ENCODE results near the gene CLIC4. TPM values are rescaled to one million over a fixed set of nuclear protein-coding genes. Genes with fewer than 3 reads are reported as not detected.

Gene CLIC4
- total and polyA plus RNA-seq, 9 of the 15 experiments (the other 6 are each of a cell fraction or from before 2014, with no cell fraction given): 16.0 to 67.5 (median 38.4) TPM

DNA sequence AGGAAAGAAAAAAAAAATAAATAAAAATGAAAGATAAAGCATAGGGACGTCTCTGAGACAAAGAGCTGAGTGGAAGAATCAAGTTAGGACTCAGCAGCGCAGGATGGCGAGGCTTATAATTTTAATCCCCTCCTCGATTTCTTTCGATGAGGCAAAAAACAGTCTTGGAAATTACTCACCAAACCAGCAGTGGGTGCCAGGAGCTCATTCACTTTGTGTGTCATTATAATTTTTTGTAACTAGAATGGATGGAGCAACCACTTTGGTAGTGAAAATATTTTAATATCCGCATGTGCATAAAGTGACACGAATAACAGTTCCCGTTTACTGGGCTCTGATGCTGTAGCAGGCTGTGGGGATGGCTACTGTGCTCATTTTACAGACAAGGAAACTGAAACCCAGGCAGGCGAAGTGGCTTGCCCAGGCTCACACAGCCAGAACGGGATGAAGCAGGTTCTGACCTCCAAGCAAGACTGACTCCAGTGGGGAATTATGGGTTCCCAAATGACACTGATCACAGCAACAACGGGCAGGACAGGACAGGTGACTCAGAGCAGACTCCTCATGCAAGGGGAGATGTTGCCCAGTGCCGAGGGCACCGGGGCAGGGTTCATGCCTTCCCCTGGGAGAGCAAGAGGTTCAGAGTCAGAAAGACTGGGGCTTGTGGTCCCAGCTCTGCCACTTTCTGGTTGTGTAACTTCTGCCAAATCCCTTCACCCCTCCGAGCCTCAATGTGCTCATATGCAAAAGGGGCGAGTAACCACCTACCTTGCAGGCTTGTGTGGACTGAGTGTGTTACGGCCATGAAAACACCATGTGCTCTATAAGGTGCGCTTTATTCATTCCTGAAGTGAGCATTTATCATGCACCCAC, 121.2 kb downstream of the CLIC4 start:
- POLR2A ChIA-PET: no interaction called here
- Histone ChIP-seq H3K4me1 (replicated peaks in 1 of 2; ENCODE audit: control insufficient read depth in 2 of 2, insufficient read depth in 2 of 2, low read length in 2 of 2) (peaks cover 0 to 3% of the 10 kb centered on the region in 2 experiments; a peak in 1 of 5 replicates), H3K9ac (ENCODE audit: insufficient read depth in 1 of 2, low read depth in 2 of 2, low read length in 2 of 2) (no peak overlapping the region), H3K27ac (ENCODE audit: extremely low read depth, low read depth, low read length) (no peak overlapping the region), H4K20me1 (replicated peaks; ENCODE audit: control insufficient read depth, insufficient read depth, low read length) (peaks cover 9% of the 10 kb centered on the region; the same call in 1 of the 2 replicates), H2AFZ (ENCODE audit: low read depth, low read length) (no peak overlapping the region), H3K9me1 (ENCODE audit: control insufficient read depth, insufficient read depth, low read length) (no peaks in the 10 kb centered on the region), H3K36me3 (ENCODE audit: control insufficient read depth, insufficient read depth, low read length) (no peaks in the 10 kb centered on the region), H3K27me3 (ENCODE audit: control insufficient read depth in 2 of 2, insufficient read depth in 2 of 2, low read length in 2 of 2) (peaks cover 71 to 90% of the 10 kb centered on the region in 2 experiments), H3K4me3 (no peak overlapping the region), H3K4me2 (ENCODE audit: insufficient read depth, low read length) (no peak overlapping the region), H3K9me3 (replicated peaks; ENCODE audit: control insufficient read depth, insufficient read depth, low read depth, low read length) (no peaks in the 10 kb centered on the region), H3K79me2 (ENCODE audit: control insufficient read depth, insufficient read depth, low read length) (no peaks in the 10 kb centered on the region)
- CTCF ChIA-PET (ENCODE audit: low intra/inter-chr PET ratio): no interaction called here
- in situ Hi-C loops (cut with MboI) (no loop called here), intact Hi-C loops (cut with micrococcal nuclease) (no loop called here)
- FAIRE-seq: no peak
- no TSS peak for BruUV-seq (replicated peaks)
- no peak for DNase-seq (ENCODE audit: extremely low read depth in 1 of 4, low spot score in 3 of 4)
- ATAC-seq: no peak
- WGBS (ENCODE audit: insufficient coverage, low coverage, missing lambda C conversion rate): 2% methylated on average over 17 of the region's 17 CpGs
- TF ChIP-seq, protein P1, sequence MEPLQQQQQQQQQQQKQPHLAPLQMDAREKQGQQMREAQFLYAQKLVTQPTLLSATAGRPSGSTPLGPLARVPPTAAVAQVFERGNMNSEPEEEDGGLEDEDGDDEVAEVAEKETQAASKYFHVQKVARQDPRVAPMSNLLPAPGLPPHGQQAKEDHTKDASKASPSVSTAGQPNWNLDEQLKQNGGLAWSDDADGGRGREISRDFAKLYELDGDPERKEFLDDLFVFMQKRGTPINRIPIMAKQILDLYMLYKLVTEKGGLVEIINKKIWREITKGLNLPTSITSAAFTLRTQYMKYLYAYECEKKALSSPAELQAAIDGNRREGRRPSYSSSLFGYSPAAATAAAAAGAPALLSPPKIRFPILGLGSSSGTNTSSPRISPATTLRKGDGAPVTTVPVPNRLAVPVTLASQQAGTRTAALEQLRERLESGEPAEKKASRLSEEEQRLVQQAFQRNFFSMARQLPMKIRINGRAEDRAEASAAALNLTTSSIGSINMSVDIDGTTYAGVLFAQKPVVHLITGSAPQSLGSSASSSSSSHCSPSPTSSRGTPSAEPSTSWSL (CRISPR knock-in tag; IDR thresholded peaks at IDR 0.05; ENCODE audit: borderline replicate concordance): no peak
- TF ChIP-seq KLF16 (IDR thresholded peaks at IDR 0.05) (no peak), ZNF518B (CRISPR knock-in tag; IDR thresholded peaks at IDR 0.05) (no peak), E2F8 (IDR thresholded peaks at IDR 0.05; ENCODE audit: low read depth, partially characterized antibody) (no peak), ZNF239 (CRISPR knock-in tag; IDR thresholded peaks at IDR 0.05) (no peak), PPARD (CRISPR knock-in tag; IDR thresholded peaks at IDR 0.05) (no peak), SP2 (IDR thresholded peaks at IDR 0.05; ENCODE audit: extremely low read depth, low read depth, low read length, poor library complexity, severe bottlenecking) (no peak), CEBPB (tag; IDR thresholded peaks at IDR 0.05) (no peak)
- TF ChIP-seq, protein P2, sequence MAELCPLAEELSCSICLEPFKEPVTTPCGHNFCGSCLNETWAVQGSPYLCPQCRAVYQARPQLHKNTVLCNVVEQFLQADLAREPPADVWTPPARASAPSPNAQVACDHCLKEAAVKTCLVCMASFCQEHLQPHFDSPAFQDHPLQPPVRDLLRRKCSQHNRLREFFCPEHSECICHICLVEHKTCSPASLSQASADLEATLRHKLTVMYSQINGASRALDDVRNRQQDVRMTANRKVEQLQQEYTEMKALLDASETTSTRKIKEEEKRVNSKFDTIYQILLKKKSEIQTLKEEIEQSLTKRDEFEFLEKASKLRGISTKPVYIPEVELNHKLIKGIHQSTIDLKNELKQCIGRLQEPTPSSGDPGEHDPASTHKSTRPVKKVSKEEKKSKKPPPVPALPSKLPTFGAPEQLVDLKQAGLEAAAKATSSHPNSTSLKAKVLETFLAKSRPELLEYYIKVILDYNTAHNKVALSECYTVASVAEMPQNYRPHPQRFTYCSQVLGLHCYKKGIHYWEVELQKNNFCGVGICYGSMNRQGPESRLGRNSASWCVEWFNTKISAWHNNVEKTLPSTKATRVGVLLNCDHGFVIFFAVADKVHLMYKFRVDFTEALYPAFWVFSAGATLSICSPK (IDR thresholded peaks at IDR 0.05; ENCODE audit: borderline replicate concordance): no peak

Data from K562 (cell line).